Activated CD4-positive, alpha-beta T cell treated with anti-CD3 and anti-CD28 coated beads, Interleukin-2, amount 10 ng/mL, durations not matched to agents 24 days and 14 days (primary cell): Measurements from ENCODE around the gene LATS2. TPM values are rescaled to one million over a fixed set of nuclear protein-coding genes. Genes with fewer than 3 reads are reported as not detected.

Experiments
- DNase-seq: peaks from one replicate; pipeline ENCODE4 v3.0.0; 2022
- H3K27ac Mint-ChIP-seq: one replicate; pipeline ENCODE4 v1.8.0; 2022; ENCODE audit warnings: mild to moderate bottlenecking, mixed read lengths
- H3K27me3 Mint-ChIP-seq: one replicate; pipeline ENCODE4 v1.8.0; 2022; ENCODE audit warnings: mixed read lengths
- H3K36me3 Mint-ChIP-seq: one replicate; pipeline ENCODE4 v1.8.0; 2022; ENCODE audit warnings: low read depth, mild to moderate bottlenecking, mixed read lengths
- H3K4me1 Mint-ChIP-seq: one replicate; pipeline ENCODE4 v1.8.0; 2021; ENCODE audit warnings: mixed read lengths
- H3K4me3 Mint-ChIP-seq: one replicate; pipeline ENCODE4 v1.8.0; 2022; ENCODE audit warnings: mild to moderate bottlenecking, moderate library complexity, mixed read lengths
- H3K9me3 Mint-ChIP-seq: one replicate; pipeline ENCODE4 v1.8.0; 2021; ENCODE audit warnings: mixed read lengths
- intact Hi-C: fragments of 100-400 bp; cut with micrococcal nuclease; formaldehyde crosslinking; loops from one replicate; pipeline ENCODE4 v1.15.1; 2023
- total RNA-seq: library from RNA; stranded (reverse); gene quantifications from 2 replicates; pipeline ENCODE4 v1.2.3, GENCODE V29; 2022

Gene LATS2
- total RNA-seq = 1.7 and 2.2 TPM in 2 replicates

GRCh38 chr13:21061029-21061763, at the start of gene LATS2:
Gene LATS2, minus strand, starts transcription at chr13:21061586. Its CDS starts 15,560 bp downstream, at chr13:21046026.
- H3K27ac Mint-ChIP-seq = peak within 1 kb of the TSS; percentile 26
- H3K4me3 Mint-ChIP-seq = peak within 1 kb of the TSS; percentile 83
- intact Hi-C loops = loop anchor here (1.0 to 10.0 kb wide), 2 partner anchors 14 to 116 kb away; no protein-coding TSS in a partner anchor
- no peaks in the 10 kb centered on the region for H3K36me3 Mint-ChIP-seq
- peak; percentile 89 for DNase-seq
- no peaks in the 10 kb centered on the region for H3K9me3 Mint-ChIP-seq
- peaks cover 5% of the 10 kb centered on the region for H3K4me1 Mint-ChIP-seq
- H3K27me3 Mint-ChIP-seq = peaks cover 50% of the 10 kb centered on the region

DNA sequence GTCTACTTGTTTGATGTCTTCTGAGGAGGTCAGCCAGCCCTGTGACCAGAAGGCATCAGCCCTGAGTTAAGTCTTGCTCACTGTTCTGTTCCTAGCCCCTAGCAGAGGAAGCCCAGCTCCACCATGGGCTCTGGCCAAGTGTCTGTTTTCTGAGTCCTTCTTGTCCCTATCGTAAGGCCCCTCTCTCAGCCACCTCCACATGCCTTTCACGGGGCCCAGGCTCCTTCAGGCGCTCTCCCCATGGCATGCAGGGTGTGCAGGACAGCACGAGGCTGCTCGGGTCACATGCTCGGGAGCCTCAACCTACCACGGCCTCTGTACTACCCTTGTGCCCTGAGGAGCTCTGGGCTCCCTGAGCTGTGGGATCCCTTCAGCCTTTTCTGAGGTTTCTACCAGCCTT, 47.8 kb upstream of the LATS2 start:
- no peaks in the 10 kb centered on the region for H3K27me3 Mint-ChIP-seq
- no peaks in the 10 kb centered on the region for H3K4me1 Mint-ChIP-seq
- no peaks in the 10 kb centered on the region for H3K36me3 Mint-ChIP-seq
- intact Hi-C loops = no loop called here
- no peaks in the 10 kb centered on the region for H3K9me3 Mint-ChIP-seq
- H3K27ac Mint-ChIP-seq = no peak overlapping the region
- no peak overlapping the region for H3K4me3 Mint-ChIP-seq
- DNase-seq = no peak

- Mint-ChIP-seq H3K9me3 (no peaks in the 10 kb centered on the region), H3K36me3 (no peaks in the 10 kb centered on the region), H3K4me3 (no peak overlapping the region), H3K4me1 (no peaks in the 10 kb centered on the region), H3K27me3 (no peaks in the 10 kb centered on the region), H3K27ac (no peak overlapping the region)
- intact Hi-C loops = no loop called here
- DNase-seq = no peak
Observed at GRCh38 chr13:21106089-21106488, 44.7 kb upstream of the LATS2 start.

DNA sequence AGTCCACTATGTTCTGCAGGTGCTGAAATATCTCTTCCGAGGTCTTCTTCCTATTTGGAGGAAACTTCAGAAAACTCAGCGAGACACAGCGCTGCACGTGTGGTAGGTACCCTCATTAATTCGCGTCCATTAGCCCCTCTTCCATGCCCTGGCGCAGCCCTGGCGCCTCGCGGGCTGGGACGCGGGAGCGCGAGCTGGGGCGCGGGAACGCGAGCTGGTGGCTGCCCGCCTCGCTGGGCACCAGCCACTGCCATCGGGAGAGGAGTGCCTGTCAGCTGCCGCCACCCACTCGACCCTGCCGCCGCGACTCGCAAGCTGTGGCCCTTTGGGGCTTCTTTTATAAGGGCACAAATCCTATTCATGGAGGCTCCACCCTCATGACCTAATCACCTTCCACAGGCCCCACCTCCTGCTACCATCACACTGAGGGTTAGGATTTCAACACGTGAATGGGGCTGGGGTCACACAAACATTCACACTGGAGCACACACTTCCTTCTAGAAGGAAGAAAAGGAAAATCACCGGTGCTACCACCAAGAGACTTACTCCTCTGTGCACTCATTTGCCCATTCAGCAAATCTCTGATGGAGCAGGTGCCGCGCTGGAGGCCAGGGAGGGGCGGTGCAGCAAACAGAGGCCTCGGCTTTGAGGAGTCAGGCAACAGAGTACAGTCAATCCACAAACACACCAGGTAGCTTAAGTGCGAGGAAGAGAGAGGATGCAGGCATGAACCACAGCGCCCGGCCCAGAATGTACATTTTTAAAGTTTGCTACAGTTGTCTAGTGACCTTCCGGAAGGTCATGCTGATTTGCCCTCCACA, 43.0 kb upstream of the LATS2 start:
- no peaks in the 10 kb centered on the region for H3K4me1 Mint-ChIP-seq
- H3K27me3 Mint-ChIP-seq = no peaks in the 10 kb centered on the region
- H3K27ac Mint-ChIP-seq = no peak overlapping the region
- intact Hi-C loops = no loop called here
- H3K9me3 Mint-ChIP-seq = no peaks in the 10 kb centered on the region
- H3K4me3 Mint-ChIP-seq = no peak overlapping the region
- H3K36me3 Mint-ChIP-seq = no peaks in the 10 kb centered on the region
- no peak for DNase-seq

- intact Hi-C loops = no loop called here
- H3K27ac Mint-ChIP-seq = no peak overlapping the region
- no peak overlapping the region for H3K4me3 Mint-ChIP-seq
- H3K9me3 Mint-ChIP-seq = no peaks in the 10 kb centered on the region
- no peaks in the 10 kb centered on the region for H3K4me1 Mint-ChIP-seq
- H3K36me3 Mint-ChIP-seq = no peaks in the 10 kb centered on the region
- H3K27me3 Mint-ChIP-seq = no peaks in the 10 kb centered on the region
- DNase-seq = no peak
Observed at GRCh38 chr13:21101865-21102576, 40.6 kb upstream of the LATS2 start.

DNA sequence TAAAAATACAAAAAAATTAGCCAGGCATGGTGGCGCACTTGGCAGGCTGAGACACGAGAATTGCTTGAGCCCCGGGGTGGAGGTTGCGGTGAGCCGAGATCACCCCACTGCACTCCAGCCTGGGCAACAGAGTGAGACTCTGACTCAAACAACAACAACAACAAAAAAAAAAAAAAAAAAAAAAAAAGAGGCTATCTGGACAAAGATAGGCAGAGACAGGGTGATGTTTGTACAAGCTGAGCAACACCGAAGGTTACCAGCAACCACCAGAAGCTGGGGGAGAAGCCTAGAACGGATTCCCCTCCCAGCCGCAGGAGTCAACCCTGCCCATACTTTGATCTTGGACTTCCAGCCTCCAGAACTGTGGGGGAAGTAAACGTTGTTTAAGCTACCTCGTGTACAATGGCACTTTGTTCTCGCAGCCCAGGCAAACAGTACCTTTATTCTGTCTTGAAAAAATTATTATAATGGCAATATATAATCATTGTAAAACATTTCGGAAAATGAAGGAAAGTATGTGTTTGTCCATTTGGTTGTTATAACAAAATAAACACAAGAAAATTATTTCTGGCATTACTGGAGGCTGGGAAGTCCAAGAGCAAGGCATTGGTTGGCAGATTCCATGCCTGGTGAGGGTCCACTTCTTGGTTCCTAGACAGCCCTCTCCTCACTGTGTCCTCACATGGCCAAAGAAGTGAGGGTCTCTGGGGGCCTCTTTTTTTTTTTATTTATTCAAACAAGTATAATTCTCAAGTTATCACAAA, 39.8 kb upstream of the LATS2 start:
- H3K27me3 Mint-ChIP-seq = no peaks in the 10 kb centered on the region
- no peaks in the 10 kb centered on the region for H3K9me3 Mint-ChIP-seq
- H3K36me3 Mint-ChIP-seq = no peaks in the 10 kb centered on the region
- no peaks in the 10 kb centered on the region for H3K4me1 Mint-ChIP-seq
- no peak overlapping the region for H3K27ac Mint-ChIP-seq
- no peak for DNase-seq
- no peak overlapping the region for H3K4me3 Mint-ChIP-seq
- intact Hi-C loops = no loop called here

GRCh38 chr13:21100211-21100610, 38.8 kb upstream of the LATS2 start:
- Mint-ChIP-seq H3K4me3 (no peak overlapping the region), H3K27ac (no peak overlapping the region), H3K9me3 (no peaks in the 10 kb centered on the region), H3K27me3 (no peaks in the 10 kb centered on the region), H3K36me3 (no peaks in the 10 kb centered on the region), H3K4me1 (no peaks in the 10 kb centered on the region)
- no peak for DNase-seq
- intact Hi-C loops = no loop called here

GRCh38 chr13:21095311-21095710, 33.9 kb upstream of the LATS2 start:
- Mint-ChIP-seq H3K4me3 (no peak overlapping the region), H3K4me1 (no peaks in the 10 kb centered on the region), H3K27me3 (peaks cover 2% of the 10 kb centered on the region), H3K36me3 (no peaks in the 10 kb centered on the region), H3K27ac (no peak overlapping the region), H3K9me3 (no peaks in the 10 kb centered on the region)
- DNase-seq = no peak
- intact Hi-C loops = no loop called here

- H3K4me3 Mint-ChIP-seq = no peak overlapping the region
- no peaks in the 10 kb centered on the region for H3K36me3 Mint-ChIP-seq
- no peaks in the 10 kb centered on the region for H3K9me3 Mint-ChIP-seq
- DNase-seq = no peak
- no peaks in the 10 kb centered on the region for H3K4me1 Mint-ChIP-seq
- H3K27ac Mint-ChIP-seq = no peak overlapping the region
- H3K27me3 Mint-ChIP-seq = peaks cover 9% of the 10 kb centered on the region
- intact Hi-C loops = no loop called here
Observed at GRCh38 chr13:21089830-21090229, 28.4 kb upstream of the LATS2 start.

DNA sequence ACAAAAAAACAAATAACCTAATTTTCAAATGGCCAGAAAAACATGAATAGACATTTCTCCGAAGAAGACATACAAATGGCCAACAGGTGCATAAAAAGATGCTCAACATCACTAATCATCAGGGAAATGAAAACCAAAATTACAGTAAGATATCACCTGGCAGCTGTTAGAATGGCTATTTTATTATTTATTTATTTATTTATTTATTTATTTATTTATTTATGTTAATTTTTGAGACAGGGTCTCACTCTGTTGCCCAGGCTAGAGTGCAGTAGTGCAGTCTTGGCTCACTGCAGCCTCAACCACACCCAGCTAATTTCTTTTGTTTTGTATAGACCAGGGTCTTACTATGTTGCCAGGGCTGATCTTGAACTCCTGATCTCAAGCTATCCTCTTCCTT, 27.1 kb upstream of the LATS2 start:
- no peak for DNase-seq
- intact Hi-C loops = no loop called here
- no peaks in the 10 kb centered on the region for H3K4me1 Mint-ChIP-seq
- H3K9me3 Mint-ChIP-seq = no peaks in the 10 kb centered on the region
- H3K4me3 Mint-ChIP-seq = no peak overlapping the region
- H3K27ac Mint-ChIP-seq = no peak overlapping the region
- H3K27me3 Mint-ChIP-seq = peaks cover 9% of the 10 kb centered on the region
- no peaks in the 10 kb centered on the region for H3K36me3 Mint-ChIP-seq

DNA sequence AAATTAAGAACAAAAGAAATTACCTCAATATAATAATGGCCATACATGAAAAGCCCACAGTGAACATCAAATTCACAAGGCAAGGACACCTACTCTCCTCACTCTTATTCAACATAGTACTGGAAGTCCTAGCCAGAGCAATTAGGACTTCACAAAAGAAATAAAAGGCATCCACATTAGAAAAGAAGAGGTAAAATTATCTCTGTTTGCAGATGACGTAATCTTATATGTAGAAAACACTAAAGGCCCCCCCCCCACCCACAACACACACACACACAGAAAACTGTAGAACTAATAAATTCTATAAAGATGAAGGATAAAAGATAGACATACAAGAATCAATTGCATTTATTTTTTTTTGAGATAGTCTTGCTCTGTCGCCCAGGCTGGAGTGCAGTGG, 25.5 kb upstream of the LATS2 start:
- intact Hi-C loops = no loop called here
- H3K4me3 Mint-ChIP-seq = no peak overlapping the region

DNA sequence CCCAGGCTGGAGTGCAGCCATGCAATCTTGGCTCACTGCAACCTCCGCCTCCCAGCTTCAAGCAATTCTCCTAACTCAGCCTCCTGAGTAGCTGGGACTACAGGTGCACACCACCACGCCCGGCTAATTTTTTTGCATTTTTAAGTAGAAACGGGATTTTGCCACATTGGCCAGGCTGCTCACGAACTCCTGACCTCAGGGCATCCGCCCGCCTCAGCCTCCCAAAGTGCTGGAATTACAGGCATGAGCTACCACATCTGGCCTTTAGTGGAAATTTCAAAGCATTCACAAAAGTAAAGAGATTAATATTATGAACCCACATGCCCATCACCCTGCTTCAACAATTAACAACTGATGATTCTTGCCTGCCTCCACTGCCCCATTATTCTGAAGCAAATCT, 20.5 kb upstream of the LATS2 start:
- no peak overlapping the region for H3K27ac Mint-ChIP-seq
- peaks cover 23% of the 10 kb centered on the region for H3K27me3 Mint-ChIP-seq
- no peak overlapping the region for H3K4me3 Mint-ChIP-seq
- H3K36me3 Mint-ChIP-seq = no peaks in the 10 kb centered on the region
- intact Hi-C loops = no loop called here
- no peak for DNase-seq
- no peaks in the 10 kb centered on the region for H3K4me1 Mint-ChIP-seq
- no peaks in the 10 kb centered on the region for H3K9me3 Mint-ChIP-seq

More for the DNA sequence above, 25.5 kb upstream of the LATS2 start:
- DNase-seq = no peak
- Mint-ChIP-seq H3K27me3 (peaks cover 9% of the 10 kb centered on the region), H3K27ac (no peak overlapping the region), H3K4me1 (no peaks in the 10 kb centered on the region), H3K9me3 (no peaks in the 10 kb centered on the region), H3K36me3 (no peaks in the 10 kb centered on the region)

DNA sequence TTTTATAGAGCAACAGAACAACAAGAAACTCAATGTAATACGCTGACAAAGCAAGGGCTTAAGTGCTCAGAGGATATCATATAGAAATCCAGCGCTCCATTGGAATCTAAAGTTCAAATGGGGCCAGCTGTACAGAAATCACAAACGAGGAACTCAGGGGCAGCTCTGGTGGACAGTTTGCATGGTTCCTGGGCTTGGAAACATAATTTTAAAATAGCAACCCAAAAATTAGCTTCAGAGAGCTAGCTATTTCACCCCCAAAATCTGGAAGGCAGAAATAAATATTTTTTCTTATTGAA, 19.2 kb upstream of the LATS2 start:
- DNase-seq = no peak
- no peaks in the 10 kb centered on the region for H3K4me1 Mint-ChIP-seq
- no peaks in the 10 kb centered on the region for H3K9me3 Mint-ChIP-seq
- intact Hi-C loops = no loop called here
- no peak overlapping the region for H3K27ac Mint-ChIP-seq
- no peaks in the 10 kb centered on the region for H3K36me3 Mint-ChIP-seq
- H3K4me3 Mint-ChIP-seq = no peak overlapping the region
- peaks cover 18% of the 10 kb centered on the region for H3K27me3 Mint-ChIP-seq
